Body of pancreas (tissue), 4 donors: ENCODE results near the gene SMURF2.

Source experiments
- POLR2A ChIP-seq, 3 donors: fragments of 450-650 bp; IDR thresholded peaks; one replicate each; pipeline ENCODE4 v1.6.1; 2016; ENCODE audit warnings: antibody characterized with exemption in 3 of 3, mild to moderate bottlenecking in 2 of 3
- TF ChIP-seq, protein P1 (sequence below), 7 experiments: fragments of 450-650 bp in 4 of 7; fragments of 200-600 bp in 3 of 7; sonication (generic) in 3 of 7; IDR thresholded peaks; one replicate each; pipeline ENCODE4 v1.5.1; 2016 to 2019; ENCODE audit warnings: antibody characterized with exemption in 7 of 7

DNA sequence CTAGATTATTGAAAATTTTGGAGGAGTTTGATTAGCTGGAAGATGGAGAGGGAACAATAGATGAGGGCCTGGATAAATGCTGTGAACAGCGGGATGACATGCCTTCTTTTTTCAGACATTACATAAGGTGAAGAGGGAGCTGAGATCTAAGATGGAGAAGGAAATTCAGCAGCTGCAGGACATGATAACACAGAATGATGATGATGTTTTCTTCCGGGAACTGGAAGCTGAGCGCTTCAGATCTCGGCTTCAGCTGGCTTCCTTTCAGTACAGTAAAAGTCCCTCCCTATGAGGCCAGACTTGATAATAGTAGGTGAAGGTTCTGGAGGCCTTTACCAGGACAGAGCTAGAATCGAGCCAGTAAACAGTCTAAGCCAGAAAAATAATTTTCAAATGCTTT is 124.6 kb downstream of the SMURF2 start:
- no peak for TF ChIP-seq POLR2A (IDR thresholded peaks at IDR 0.05)
- TF ChIP-seq, protein P1, sequence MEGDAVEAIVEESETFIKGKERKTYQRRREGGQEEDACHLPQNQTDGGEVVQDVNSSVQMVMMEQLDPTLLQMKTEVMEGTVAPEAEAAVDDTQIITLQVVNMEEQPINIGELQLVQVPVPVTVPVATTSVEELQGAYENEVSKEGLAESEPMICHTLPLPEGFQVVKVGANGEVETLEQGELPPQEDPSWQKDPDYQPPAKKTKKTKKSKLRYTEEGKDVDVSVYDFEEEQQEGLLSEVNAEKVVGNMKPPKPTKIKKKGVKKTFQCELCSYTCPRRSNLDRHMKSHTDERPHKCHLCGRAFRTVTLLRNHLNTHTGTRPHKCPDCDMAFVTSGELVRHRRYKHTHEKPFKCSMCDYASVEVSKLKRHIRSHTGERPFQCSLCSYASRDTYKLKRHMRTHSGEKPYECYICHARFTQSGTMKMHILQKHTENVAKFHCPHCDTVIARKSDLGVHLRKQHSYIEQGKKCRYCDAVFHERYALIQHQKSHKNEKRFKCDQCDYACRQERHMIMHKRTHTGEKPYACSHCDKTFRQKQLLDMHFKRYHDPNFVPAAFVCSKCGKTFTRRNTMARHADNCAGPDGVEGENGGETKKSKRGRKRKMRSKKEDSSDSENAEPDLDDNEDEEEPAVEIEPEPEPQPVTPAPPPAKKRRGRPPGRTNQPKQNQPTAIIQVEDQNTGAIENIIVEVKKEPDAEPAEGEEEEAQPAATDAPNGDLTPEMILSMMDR (IDR thresholded peaks at IDR 0.05): no peak
